Activated T-cell treated with anti-CD3 and anti-CD28 coated beads for 24 hours (primary cell): ENCODE measurements around the gene PRDM7.
A peak's percentile ranks its signal among the peaks of the same experiment; 100 is the strongest.
"Not testable (repeated sequence)": the region's sequence is repeated elsewhere in the genome, so short reads cannot be mapped to it uniquely, and the experiment has no call there.

Experiments used
- DNase-seq: peaks from one replicate; pipeline ENCODE4 v3.0.0-alpha.2; 2020; ENCODE audit warnings: low read depth

PRDM7 gene

GRCh38 chr16:90077240-90077756 is at the start of gene PRDM7:
Gene PRDM7 (minus strand): TSS chr16:90077331. CDS start chr16:90075910, 1,421 bp downstream.
- DNase-seq = peak; percentile 98

GRCh38 chr16:90121846-90122245 is 44.7 kb upstream of the PRDM7 start:
- not testable (repeated sequence) for DNase-seq

- not testable (repeated sequence) for DNase-seq
Observed at GRCh38 chr16:90107617-90108016, 30.5 kb upstream of the PRDM7 start.

- not testable (repeated sequence) for DNase-seq
Observed at GRCh38 chr16:90107060-90107459, 29.9 kb upstream of the PRDM7 start.

GRCh38 chr16:90106271-90106670 is 29.1 kb upstream of the PRDM7 start:
- peak; percentile 23 for DNase-seq

GRCh38 chr16:90104725-90105124 is 27.6 kb upstream of the PRDM7 start:
- DNase-seq = not testable (repeated sequence)

GRCh38 chr16:90102086-90102884 is 25.2 kb upstream of the PRDM7 start:
- DNase-seq = not testable (repeated sequence)

GRCh38 chr16:90101332-90101731 is 24.2 kb upstream of the PRDM7 start:
- DNase-seq = not testable (repeated sequence)

GRCh38 chr16:90100790-90101189 is 23.7 kb upstream of the PRDM7 start:
- not testable (repeated sequence) for DNase-seq

- not testable (repeated sequence) for DNase-seq
Observed at GRCh38 chr16:90100229-90100628, 23.1 kb upstream of the PRDM7 start.

GRCh38 chr16:90098936-90099335 is 21.8 kb upstream of the PRDM7 start:
- DNase-seq = not testable (repeated sequence)

- DNase-seq = not testable (repeated sequence)
Observed at GRCh38 chr16:90097010-90097684, 20.0 kb upstream of the PRDM7 start.

- not testable (repeated sequence) for DNase-seq
Observed at GRCh38 chr16:90094791-90095190, 17.7 kb upstream of the PRDM7 start.

GRCh38 chr16:90094296-90094695 is 17.2 kb upstream of the PRDM7 start:
- not testable (repeated sequence) for DNase-seq

GRCh38 chr16:90093799-90094198 is 16.7 kb upstream of the PRDM7 start:
- not testable (repeated sequence) for DNase-seq

GRCh38 chr16:90092781-90093180 is 15.7 kb upstream of the PRDM7 start:
- not testable (repeated sequence) for DNase-seq

- no peak for DNase-seq
Observed at GRCh38 chr16:90084215-90084950, 7.3 kb upstream of the PRDM7 start.

GRCh38 chr16:90083139-90083538 is 6.0 kb upstream of the PRDM7 start:
- no peak for DNase-seq

- no peak for DNase-seq
Observed at GRCh38 chr16:90081606-90081970, 4.5 kb upstream of the PRDM7 start.

GRCh38 chr16:90078579-90078895 is 1.4 kb upstream of the PRDM7 start:
- no peak for DNase-seq

GRCh38 chr16:90077757-90078578 is 837 bp upstream of the PRDM7 start:
- no peak for DNase-seq
